RWPE1 (cell line): Measurements from ENCODE around the gene MASP1.

Source experiments
- CTCF ChIA-PET: fragments of 350-600 bp; sonication (Branson Sonifier 250); formaldehyde crosslinking; extraction: SDS; loops from one replicate; lab custom pipeline; 2021; lab: Yijun Ruan, JAX
- POLR2A ChIA-PET: fragments of 400-600 bp; formaldehyde crosslinking; extraction: SDS; loops from one replicate; lab custom pipeline; 2020; ENCODE audit warnings: antibody characterized with exemption; ENCODE audit not compliant: low non-redundant PET; lab: Yijun Ruan, JAX
- DNase-seq: peaks from one replicate; pipeline ENCODE4 v3.0.0; 2012; ENCODE audit warnings: low spot score
- H3K27ac ChIP-seq: fragments of 450-650 bp; 2 replicates; pipeline ENCODE4 v1.5.1; 2017
- CTCF ChIP-seq: fragments of 450-650 bp; conservative IDR thresholded peaks from 2 replicates; pipeline ENCODE4 v1.5.1; 2017; ENCODE audit warnings: low read depth, mild to moderate bottlenecking

MASP1 gene

GRCh38 chr3:187315872-187316271 is 24.3 kb upstream of the MASP1 start:
- no peak for DNase-seq
- ChIA-PET CTCF (interaction anchor here (6.3 kb wide), 1 partner anchor 364 kb away, joined by 177 read pairs; no protein-coding TSS in a partner anchor), POLR2A (no interaction called here)
- TF ChIP-seq CTCF = no peak
- H3K27ac ChIP-seq = no peak overlapping the region

DNA sequence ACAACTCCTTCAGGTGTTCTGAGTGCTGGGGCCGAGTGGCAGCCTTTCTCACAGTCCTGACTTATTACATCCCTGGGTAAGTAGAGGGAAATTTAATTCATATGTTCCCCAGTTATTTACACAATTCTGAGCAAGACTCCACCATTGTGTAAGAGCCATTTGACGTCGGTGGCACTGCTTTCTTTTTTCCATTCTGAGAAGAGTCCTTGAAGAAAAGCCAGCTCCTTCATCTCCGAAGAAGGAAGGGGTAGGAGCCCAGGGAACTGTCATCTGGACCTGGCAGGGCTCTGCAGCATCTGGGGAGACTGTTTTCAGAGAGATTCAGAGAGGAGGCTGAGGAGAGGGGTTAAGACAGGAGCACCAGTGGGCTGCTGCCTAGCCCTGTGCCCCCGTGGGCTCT is 22.6 kb upstream of the MASP1 start:
- no peak for TF ChIP-seq CTCF
- CTCF ChIA-PET = interaction anchor here (0.6 kb wide), 1 partner anchor 366 kb away, joined by 4 read pairs; no protein-coding TSS in a partner anchor
- no peak for DNase-seq

GRCh38 chr3:187310954-187311470 is 19.5 kb upstream of the MASP1 start:
- TF ChIP-seq CTCF = no peak
- ChIA-PET CTCF (interaction anchor here (1.2 kb wide), 1 partner anchor 369 kb away, joined by 6 read pairs; no protein-coding TSS in a partner anchor), POLR2A (no interaction called here)
- DNase-seq = no peak
- H3K27ac ChIP-seq = no peak overlapping the region

More for the DNA sequence above, 22.6 kb upstream of the MASP1 start:
- H3K27ac ChIP-seq = no peak overlapping the region
- POLR2A ChIA-PET = no interaction called here

DNA sequence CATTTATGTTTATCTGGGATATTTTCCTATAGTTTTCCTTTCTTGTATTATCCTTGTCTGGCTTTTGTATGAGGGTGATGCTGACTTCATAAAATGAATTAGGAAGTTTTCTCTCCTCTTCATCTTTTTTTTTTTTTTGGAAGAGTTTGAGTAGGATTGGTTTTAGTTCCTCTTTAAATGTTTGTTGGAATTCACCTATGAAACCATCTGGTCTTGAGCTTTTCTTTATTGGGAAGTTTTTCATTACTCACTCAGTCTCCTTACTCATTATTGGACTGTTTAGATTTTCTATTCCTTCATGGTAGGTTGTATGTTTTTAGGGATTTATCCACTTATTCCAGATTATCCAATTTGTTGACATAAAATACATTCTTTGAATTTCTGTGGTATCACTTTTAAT is 18.7 kb upstream of the MASP1 start:
- H3K27ac ChIP-seq = no peak overlapping the region
- ChIA-PET CTCF (interaction anchor here (0.7 kb wide), 1 partner anchor 322 kb away, joined by 3 read pairs; no protein-coding TSS in a partner anchor), POLR2A (no interaction called here)
- TF ChIP-seq CTCF = no peak
- no peak for DNase-seq

GRCh38 chr3:187305881-187306280 is 14.3 kb upstream of the MASP1 start:
- no peak overlapping the region for H3K27ac ChIP-seq
- POLR2A ChIA-PET = no interaction called here
- no peak for TF ChIP-seq CTCF
- CTCF ChIA-PET = interaction anchor here (0.6 kb wide), 1 partner anchor 11 kb away, joined by 3 read pairs; no protein-coding TSS in a partner anchor
- DNase-seq = no peak

DNA sequence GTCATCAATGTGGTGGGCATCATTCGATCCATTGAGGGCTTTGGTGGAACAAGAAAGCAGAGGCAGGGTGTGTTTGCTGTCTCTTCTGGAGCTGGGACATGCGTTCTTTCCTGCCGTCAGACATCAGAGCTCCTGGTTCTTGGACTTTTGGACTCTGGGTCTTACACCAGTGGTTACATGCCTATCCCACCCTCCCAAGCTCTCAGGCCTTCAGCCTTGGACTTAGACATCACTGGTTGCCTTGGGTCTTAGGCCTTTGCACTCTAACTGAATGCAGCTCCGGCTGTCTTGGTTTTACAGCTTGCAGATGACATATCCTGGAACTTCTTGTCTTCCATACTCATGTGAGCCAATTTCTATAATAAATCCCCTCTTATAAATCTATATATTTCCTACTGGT is 8.1 kb upstream of the MASP1 start:
- CTCF ChIA-PET = interaction anchor here (0.8 to 1.3 kb wide), 2 partner anchors 20 to 379 kb away, joined by 5 to 8 read pairs; no protein-coding TSS in a partner anchor
- DNase-seq = no peak
- H3K27ac ChIP-seq = no peak overlapping the region
- no peak for TF ChIP-seq CTCF
- POLR2A ChIA-PET = no interaction called here
